ENCODE measurements around the gene SLC7A14.

Gene SLC7A14

GRCh38 chr3:170585937-170586310 is at the start of gene SLC7A14:
Gene SLC7A14 (minus strand): TSS chr3:170586075. CDS start chr3:170526936, 59,139 bp downstream.
- DNase-seq (ENCODE audit: low spot score): peak; percentile 33

DNA sequence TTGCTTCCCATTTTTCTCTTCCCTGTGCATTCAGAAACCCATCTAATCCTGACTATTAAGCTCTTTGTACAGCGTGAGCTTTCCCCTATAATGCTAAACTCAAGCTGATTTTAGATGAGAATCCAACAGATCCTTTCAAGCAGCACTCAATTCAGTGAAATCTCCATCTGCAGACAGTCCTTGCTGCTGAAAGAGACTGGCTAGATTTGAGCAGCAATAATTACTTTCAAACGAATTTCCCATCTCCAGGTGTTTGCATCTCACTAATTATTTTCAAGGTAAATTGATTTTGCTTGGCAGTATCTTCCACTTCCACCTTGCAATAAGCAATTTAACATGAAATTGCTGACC is 49.5 kb upstream of the SLC7A14 start:
- DNase-seq (ENCODE audit: low spot score): no peak

DNA sequence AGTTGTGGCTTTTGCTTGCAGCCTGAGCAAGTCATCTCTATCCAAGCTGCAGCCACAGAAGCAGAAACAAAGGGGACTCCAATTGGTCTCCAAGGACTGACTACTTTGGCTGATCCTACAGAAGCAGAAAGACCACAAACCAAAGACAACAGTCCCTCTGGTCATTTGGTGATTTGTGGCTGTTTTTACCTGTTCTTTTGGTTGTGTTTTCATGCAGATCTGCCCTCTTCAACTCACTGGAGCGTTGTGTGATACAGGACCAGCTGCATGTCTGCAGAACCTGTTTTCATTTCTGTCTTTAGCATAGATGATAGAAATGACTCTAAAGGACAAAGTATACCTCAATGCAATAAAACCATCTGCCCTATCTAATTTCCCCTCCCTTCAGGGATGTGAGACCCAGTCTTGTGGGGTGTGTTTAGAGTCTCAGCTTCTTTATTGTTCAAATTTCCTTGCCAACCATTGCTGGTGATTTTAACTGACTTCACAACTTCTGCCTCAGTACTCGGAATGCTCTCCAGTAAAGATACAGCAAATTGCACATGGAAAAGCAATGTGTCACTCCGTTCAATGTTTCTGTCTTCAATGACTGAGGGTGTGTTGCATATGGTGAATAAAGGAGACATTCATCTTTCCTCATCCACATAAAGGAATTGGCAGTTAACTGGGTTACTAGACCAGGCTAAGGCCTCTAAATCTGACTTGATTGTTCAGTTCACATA is 48.9 kb upstream of the SLC7A14 start:
- DNase-seq (ENCODE audit: low spot score): no peak

DNA sequence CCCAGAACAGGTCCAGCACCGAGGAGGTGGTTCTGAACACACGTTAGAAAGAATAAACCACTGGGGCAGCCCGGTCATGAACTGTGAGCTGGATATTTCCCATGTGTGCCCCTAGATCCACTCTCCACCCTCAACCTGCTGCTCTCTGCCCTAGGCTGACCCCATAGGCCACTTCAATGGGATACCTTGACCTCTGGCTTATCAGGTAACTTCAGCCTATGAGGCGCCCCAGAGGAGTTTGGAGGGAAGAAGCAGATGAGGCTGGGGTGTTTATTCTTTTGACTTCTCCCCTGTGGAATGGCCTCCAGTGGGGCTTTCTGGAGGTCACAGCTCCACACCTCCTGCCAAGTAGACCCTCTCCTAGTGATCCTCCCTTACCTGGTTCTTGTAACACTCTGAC is 47.7 kb upstream of the SLC7A14 start:
- no peak for DNase-seq (ENCODE audit: low spot score)

GRCh38 chr3:170632780-170633179 is 46.9 kb upstream of the SLC7A14 start:
- no peak for DNase-seq (ENCODE audit: low spot score)

- no peak for DNase-seq (ENCODE audit: low spot score)
Observed at GRCh38 chr3:170631755-170632488, 46.0 kb upstream of the SLC7A14 start.

DNA sequence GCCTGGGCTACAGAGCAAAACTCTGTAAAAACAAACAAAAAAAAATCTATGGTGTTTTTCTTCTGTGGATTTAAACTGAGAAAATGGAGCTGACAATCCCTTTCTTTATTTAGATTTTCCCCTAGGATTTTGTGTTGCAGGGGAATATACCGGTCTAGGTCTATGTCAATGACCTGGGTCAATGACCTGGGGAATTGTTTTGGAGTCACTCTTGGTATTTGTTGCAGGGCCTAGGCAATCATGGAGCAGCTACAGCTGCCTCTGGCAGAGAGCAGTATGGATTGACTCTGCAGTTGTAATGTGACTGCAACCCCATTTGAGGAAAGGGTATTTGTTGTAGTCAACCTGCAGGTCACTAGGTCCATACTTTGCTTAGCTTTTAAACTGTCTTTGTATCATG is 37.6 kb upstream of the SLC7A14 start:
- DNase-seq (ENCODE audit: low spot score): no peak

- peak; percentile 84 for DNase-seq (ENCODE audit: low spot score)
Observed at GRCh38 chr3:170622369-170623159, 36.7 kb upstream of the SLC7A14 start.

DNA sequence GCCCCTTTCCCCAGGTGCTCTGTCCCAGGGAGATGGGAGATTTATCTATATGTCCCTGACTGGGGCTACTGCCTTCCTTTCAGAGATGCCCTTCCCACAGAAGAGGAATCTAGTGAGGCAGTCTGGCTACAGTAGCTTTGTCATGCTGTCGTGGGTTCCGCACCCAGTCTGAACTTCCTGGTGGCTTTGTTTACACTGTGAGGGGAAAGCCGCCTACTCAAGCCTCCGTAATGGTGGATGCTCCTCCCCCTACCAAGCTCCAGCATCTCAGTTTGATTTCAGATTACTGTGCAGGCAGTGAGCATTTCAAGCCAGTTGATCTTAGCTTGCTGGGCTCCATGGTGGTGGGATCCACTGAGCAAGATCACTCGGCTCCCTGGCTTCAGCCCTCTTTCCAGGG is 35.4 kb upstream of the SLC7A14 start:
- DNase-seq (ENCODE audit: low spot score): no peak

DNA sequence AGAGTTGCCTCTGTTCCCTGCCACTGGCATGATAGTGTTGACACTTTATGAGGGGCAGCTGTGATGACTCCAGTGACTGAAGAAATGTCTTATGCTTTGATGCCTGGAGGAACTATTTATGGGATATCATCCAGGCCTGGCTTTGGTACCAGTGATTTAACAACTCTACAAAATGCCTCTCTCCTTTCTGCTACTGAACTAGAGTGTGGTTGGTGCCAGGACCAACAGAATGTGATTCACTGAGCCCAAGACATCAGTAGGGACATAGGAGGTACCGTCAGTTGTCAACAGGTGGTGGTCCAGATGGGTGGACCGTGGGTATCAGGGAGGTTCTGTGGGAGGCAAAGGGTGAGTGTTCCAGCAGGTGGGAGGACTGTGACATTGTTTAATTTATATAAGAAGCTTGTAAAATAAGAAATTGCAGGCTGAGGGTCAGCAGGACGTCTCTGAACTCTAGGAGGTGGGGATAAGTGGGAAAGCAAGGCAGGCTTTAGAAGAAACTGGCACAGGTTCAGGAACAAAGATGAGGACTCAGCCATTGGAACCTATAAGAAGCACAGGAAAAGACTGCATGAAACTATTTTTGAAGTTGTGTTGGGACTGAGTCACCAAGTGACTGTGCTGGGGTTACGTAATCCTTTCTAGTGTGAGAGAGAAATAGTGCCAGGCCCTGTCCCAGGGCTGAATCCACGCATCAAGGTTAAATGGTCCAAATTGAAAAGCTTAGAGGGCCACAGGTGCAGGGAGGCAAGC is 28.5 kb upstream of the SLC7A14 start:
- no peak for DNase-seq (ENCODE audit: low spot score)

- no peak for DNase-seq (ENCODE audit: low spot score)
Observed at GRCh38 chr3:170611751-170612150, 25.9 kb upstream of the SLC7A14 start.

- DNase-seq (ENCODE audit: low spot score): no peak
Observed at GRCh38 chr3:170610321-170610884, 24.5 kb upstream of the SLC7A14 start.

GRCh38 chr3:170608475-170608874 is 22.6 kb upstream of the SLC7A14 start:
- no peak for DNase-seq (ENCODE audit: low spot score)

DNA sequence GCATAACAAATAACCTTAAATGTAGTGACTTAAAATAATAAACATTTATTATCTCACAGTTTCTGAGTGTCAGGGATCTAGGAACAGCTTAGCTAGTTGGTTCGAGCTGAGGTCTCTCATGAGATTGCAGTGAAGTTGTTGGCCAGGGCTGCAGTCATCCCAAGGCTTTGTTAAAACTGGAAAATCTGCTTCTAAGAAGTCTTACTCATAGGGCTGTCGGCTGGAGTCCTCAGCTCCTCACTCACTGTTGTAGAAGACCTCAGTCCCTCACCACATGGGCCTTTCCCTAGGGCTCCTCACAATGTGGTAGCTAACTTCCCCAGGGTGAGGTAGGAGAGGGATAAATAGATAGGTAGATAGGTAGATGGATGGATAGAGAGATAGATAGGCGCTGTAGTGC is 20.8 kb upstream of the SLC7A14 start:
- DNase-seq (ENCODE audit: low spot score): no peak

GRCh38 chr3:170605490-170605889 is 19.6 kb upstream of the SLC7A14 start:
- no peak for DNase-seq (ENCODE audit: low spot score)

GRCh38 chr3:170603770-170604510 is 18.1 kb upstream of the SLC7A14 start:
- no peak for DNase-seq (ENCODE audit: low spot score)

DNA sequence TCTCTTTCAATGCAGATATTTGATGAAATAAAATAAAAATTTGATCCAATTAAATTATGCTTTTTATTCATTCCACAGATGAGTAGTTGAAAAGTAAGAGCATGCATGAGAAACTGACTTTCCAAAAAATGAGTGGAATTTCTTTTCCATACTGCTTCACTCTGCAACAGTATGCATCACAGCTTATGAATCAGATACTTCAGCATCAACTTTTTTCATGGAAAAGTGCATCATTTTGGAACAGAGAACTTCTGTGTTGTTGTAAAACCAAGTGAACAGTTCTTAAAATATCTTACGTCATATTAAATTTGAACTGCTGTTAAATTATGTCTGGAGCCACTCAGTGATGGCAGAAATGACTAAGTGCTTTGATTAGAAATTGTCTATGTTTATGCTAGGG is 16.7 kb upstream of the SLC7A14 start:
- no peak for DNase-seq (ENCODE audit: low spot score)

DNA sequence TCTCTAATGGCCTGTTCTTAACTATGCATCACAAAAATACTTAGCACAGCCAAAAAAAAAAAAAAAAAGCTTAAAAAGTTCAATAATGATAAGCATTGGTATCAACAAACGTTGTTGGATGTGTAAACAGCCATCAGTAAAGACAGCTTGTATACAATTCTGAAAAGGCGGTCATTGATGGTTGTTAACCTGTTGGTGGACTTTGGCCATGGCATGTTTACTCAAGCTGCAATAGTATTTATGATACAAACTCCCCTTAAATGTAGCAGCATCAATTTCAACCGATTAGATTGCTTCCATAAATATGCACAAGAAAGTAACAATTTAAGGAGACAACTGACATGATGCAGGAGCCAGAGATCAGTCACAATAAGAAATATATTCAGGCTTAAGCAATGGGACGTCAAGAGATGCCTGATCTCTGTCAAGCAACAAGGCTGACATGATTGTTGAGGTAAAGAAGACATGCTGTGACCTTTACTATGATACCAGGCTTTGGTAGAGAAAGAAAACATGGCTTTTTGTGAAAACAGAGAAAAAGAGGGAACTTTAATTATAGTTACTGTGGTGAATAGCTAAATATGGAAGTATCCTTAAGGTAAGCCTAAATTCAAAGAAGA is 14.2 kb upstream of the SLC7A14 start:
- DNase-seq (ENCODE audit: low spot score): no peak

DNA sequence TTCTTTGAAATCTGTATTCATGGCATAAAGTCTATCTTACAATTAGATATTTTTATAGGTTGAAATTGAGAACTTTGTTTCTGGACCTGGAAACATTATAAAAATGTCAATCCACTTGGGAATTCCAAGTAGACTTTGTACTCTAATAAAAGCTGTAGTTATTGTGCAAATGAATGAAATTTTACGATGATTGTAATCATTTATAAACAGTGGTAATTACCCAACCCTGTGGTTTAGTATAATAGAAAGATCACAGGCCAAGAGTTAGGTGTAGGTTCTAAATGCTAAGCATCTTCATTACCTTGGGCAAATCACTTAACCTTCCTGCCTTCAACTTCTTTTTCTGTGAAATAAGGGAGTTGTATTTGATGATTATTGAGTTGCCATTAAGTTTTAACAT is 13.2 kb upstream of the SLC7A14 start:
- no peak for DNase-seq (ENCODE audit: low spot score)

DNA sequence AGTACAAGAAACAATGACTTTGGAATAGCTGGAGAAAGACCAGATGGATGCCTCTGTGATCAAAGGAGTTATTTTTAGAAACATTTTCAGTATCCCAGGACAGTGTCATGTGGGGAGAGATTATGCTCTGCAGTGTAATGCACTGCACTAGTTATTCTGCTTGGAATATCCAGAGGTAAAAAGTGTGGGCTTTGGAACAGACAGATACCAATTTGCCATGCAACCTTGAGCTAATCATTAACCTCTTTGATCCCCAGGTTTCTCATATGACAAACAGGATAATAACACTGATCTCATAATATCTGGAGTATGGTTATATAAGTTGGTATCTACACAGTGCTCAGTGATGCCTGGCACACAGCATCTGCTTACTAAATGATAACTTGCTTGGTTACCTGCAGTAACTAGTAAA is 12.2 kb upstream of the SLC7A14 start:
- peak; percentile 58 for DNase-seq (ENCODE audit: low spot score)

- no peak for DNase-seq (ENCODE audit: low spot score)
Observed at GRCh38 chr3:170594528-170594927, 8.7 kb upstream of the SLC7A14 start.
